A549 (cell line): ENCODE data around the gene GLYAT. TPM values are rescaled to one million over a fixed set of nuclear protein-coding genes. Genes with fewer than 3 reads are reported as not detected.

Source experiments
- ATAC-seq, 2 experiments: fragments of 200-7000 bp in 1 of 2; fragments of >200 bp in 1 of 2; cut with Nextera tagmentation in 1 of 2; cut with Tn5 transposase in 1 of 2; 3 replicates each; pipeline versions ENCODE4 v1.8.0 to v1.9.1; 2018 to 2020; ENCODE audit warnings: mild to moderate bottlenecking in 1 of 2, moderate library complexity in 1 of 2
- CTCF ChIA-PET: fragments of 300-600 bp; sonication (Branson Sonifier 250); formaldehyde crosslinking; extraction: SDS; loops from one replicate; lab custom pipeline; 2021; ENCODE audit warnings: antibody characterized with exemption, inconsistent platforms; lab: Yijun Ruan, JAX
- POLR2A ChIA-PET: fragments of 350-600 bp; formaldehyde crosslinking; extraction: SDS; loops from one replicate; lab custom pipeline; 2021; ENCODE audit warnings: antibody characterized with exemption, inconsistent platforms; lab: Yijun Ruan, JAX
- DNase-seq, 2 experiments: peaks; one replicate each; pipeline versions ENCODE4 v3.0.0 to v3.0.0-alpha.2; 2011 to 2016; ENCODE audit warnings: low read depth in 1 of 2, low spot score in 1 of 2
- FAIRE-seq: peaks from 2 replicates; lab custom pipeline; 2011; peaks lifted over from hg19 to GRCh38; lab: Jason Lieb, UNC
- H3K27ac ChIP-seq, 2 experiments: fragments of >200 bp; sonication (Bioruptor Twin); formaldehyde crosslinking; 3 replicates each; pipeline ENCODE4 v1.5.1; 2016 to 2017
- H3K4me1 ChIP-seq: fragments of >200 bp; sonication (Bioruptor Twin); formaldehyde crosslinking; 3 replicates; pipeline ENCODE4 v1.6.1; 2016
- H3K4me2 ChIP-seq: fragments of >200 bp; sonication (Bioruptor Twin); formaldehyde crosslinking; 3 replicates; pipeline ENCODE4 v1.6.1; 2016
- H3K4me3 ChIP-seq: fragments of >200 bp; sonication (Bioruptor Twin); formaldehyde crosslinking; 3 replicates; pipeline ENCODE4 v1.5.1; 2016
- H3K9me3 ChIP-seq: fragments of >200 bp; sonication (Bioruptor Twin); formaldehyde crosslinking; 3 replicates; pipeline ENCODE4 v1.6.1; 2016
- BHLHE40 ChIP-seq: IDR thresholded peaks from 2 replicates; pipeline ENCODE4 v1.6.1; 2012; ENCODE audit warnings: low read depth, low read length, inconsistent platforms
- CHD2 ChIP-seq: fragments of 150-350 bp; IDR thresholded peaks from 2 replicates; pipeline ENCODE4 v1.6.1; 2014; ENCODE audit warnings: low read length; ENCODE audit not compliant: partially characterized antibody
- FOXS1 ChIP-seq: fragments of 250-450 bp; sonication (Bioruptor Pico); IDR thresholded peaks from 2 replicates; pipeline ENCODE4 v1.5.0; 2020; ENCODE audit warnings: mild to moderate bottlenecking, moderate library complexity
- HOXB13 ChIP-seq: fragments of 250-450 bp; sonication (Bioruptor Pico); IDR thresholded peaks from 2 replicates; pipeline ENCODE4 v1.5.0; 2020; ENCODE audit warnings: low read depth, mild to moderate bottlenecking, moderate library complexity
- JUN ChIP-seq, 2 experiments: fragments of >200 bp; sonication (Bioruptor Twin); formaldehyde crosslinking; IDR thresholded peaks; 2 replicates in 1 of 2; 3 replicates in 1 of 2; pipeline ENCODE4 v1.6.1; 2016 to 2017
- KDM1A ChIP-seq: fragments of 200-600 bp; sonication (generic); IDR thresholded peaks from 2 replicates; pipeline ENCODE4 v1.6.1; 2016; ENCODE audit warnings: low read depth, mild to moderate bottlenecking
- MAFK ChIP-seq: fragments of 450-650 bp; IDR thresholded peaks from 2 replicates; pipeline ENCODE4 v1.6.1; 2014; ENCODE audit not compliant: partially characterized antibody
- MAX ChIP-seq: IDR thresholded peaks from 2 replicates; pipeline ENCODE4 v1.6.1; 2012
- MAZ ChIP-seq: fragments of 150-350 bp; IDR thresholded peaks from 2 replicates; pipeline ENCODE4 v1.6.1; 2014; ENCODE audit warnings: antibody characterized with exemption, low read depth, low read length, borderline replicate concordance
- NPAS2 ChIP-seq: fragments of 250-450 bp; sonication (Bioruptor Pico); IDR thresholded peaks from 2 replicates; pipeline ENCODE4 v1.8.0; 2022; ENCODE audit warnings: mild to moderate bottlenecking, moderate library complexity, borderline replicate concordance
- PBX3 ChIP-seq: IDR thresholded peaks from 2 replicates; pipeline ENCODE4 v1.6.1; 2012
- POLR2AphosphoS2 ChIP-seq: conservative IDR thresholded peaks from 2 replicates; pipeline ENCODE4 v1.6.1; 2012; ENCODE audit warnings: low read length, improper control_type of control experiment, inconsistent platforms
- RAD21 ChIP-seq, 2 experiments: fragments of >200 bp in 1 of 2; sonication (Bioruptor Twin) in 1 of 2; formaldehyde crosslinking in 1 of 2; IDR thresholded peaks in 1 of 2; conservative IDR thresholded peaks in 1 of 2; 2 replicates in 1 of 2; 3 replicates in 1 of 2; pipeline ENCODE4 v1.6.1; 2012 to 2018; ENCODE audit warnings: inconsistent platforms in 1 of 2
- REST ChIP-seq: fragments of 200-600 bp; sonication (generic); IDR thresholded peaks from 2 replicates; pipeline ENCODE4 v1.6.1; 2016; ENCODE audit warnings: antibody characterized with exemption, mild to moderate bottlenecking, moderate library complexity
- SMC3 ChIP-seq: fragments of >200 bp; sonication (Bioruptor Twin); formaldehyde crosslinking; IDR thresholded peaks from 3 replicates; pipeline ENCODE4 v1.6.1; 2018; ENCODE audit warnings: inconsistent platforms
- ZC3H11A ChIP-seq: fragments of 450-650 bp; IDR thresholded peaks from 2 replicates; pipeline ENCODE4 v1.6.1; 2014; ENCODE audit warnings: antibody characterized with exemption, mild to moderate bottlenecking
- WGBS: methylation state at CpG from one replicate; pipeline ENCODE4 v1.1.6; 2017; ENCODE audit errors: missing lambda C conversion rate; 5-methylcytosine and 5-hydroxymethylcytosine counted together
- polyA plus RNA-seq, 4 experiments: library from polyadenylated mRNA; depleted of rRNA in 3 of 4; stranded (reverse); fragments of >200 nt; fragmentation: RNase III in 1 of 4; extraction: RNeasy Plus Mini Kit Qiagen cat#74134 plus additional on column Dnase treatment in 1 of 4; gene quantifications; 2 replicates in 3 of 4; 3 replicates in 1 of 4; pipeline ENCODE4 v1.2.3, GENCODE V29; 2011 to 2017
- TF ChIP-seq, protein P1 (sequence below): fragments of >200 bp; sonication (Bioruptor Twin); formaldehyde crosslinking; IDR thresholded peaks from 3 replicates; pipeline ENCODE4 v1.5.1; 2016
- TF ChIP-seq, protein P2 (sequence below): IDR thresholded peaks from 2 replicates; pipeline ENCODE4 v1.6.1; 2012; ENCODE audit warnings: low read depth, borderline replicate concordance
- TF ChIP-seq, protein P3 (sequence below): fragments of >200 bp; sonication (Bioruptor Twin); formaldehyde crosslinking; IDR thresholded peaks from 2 replicates; pipeline ENCODE4 v1.6.1; 2016

GLYAT gene
- polyA plus RNA-seq, 2 of the 4 experiments (the other 2 are of a cell fraction): not detected

GRCh38 chr11:58675334-58676155 is 56.2 kb downstream of the GLYAT start:
- POLR2A ChIA-PET: no interaction called here
- H3K9me3 ChIP-seq: no peaks in the 10 kb centered on the region
- peak; percentile 60 to 75 for DNase-seq
- TF ChIP-seq CHD2: no peak
- no peak for TF ChIP-seq ZC3H11A
- peak; percentile 72 for TF ChIP-seq SMC3
- TF ChIP-seq, protein P1, sequence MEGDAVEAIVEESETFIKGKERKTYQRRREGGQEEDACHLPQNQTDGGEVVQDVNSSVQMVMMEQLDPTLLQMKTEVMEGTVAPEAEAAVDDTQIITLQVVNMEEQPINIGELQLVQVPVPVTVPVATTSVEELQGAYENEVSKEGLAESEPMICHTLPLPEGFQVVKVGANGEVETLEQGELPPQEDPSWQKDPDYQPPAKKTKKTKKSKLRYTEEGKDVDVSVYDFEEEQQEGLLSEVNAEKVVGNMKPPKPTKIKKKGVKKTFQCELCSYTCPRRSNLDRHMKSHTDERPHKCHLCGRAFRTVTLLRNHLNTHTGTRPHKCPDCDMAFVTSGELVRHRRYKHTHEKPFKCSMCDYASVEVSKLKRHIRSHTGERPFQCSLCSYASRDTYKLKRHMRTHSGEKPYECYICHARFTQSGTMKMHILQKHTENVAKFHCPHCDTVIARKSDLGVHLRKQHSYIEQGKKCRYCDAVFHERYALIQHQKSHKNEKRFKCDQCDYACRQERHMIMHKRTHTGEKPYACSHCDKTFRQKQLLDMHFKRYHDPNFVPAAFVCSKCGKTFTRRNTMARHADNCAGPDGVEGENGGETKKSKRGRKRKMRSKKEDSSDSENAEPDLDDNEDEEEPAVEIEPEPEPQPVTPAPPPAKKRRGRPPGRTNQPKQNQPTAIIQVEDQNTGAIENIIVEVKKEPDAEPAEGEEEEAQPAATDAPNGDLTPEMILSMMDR: peak; percentile 88
- peak; percentile 59 to 71 for TF ChIP-seq RAD21 (conservative IDR thresholded peaks at IDR 0.05 in 1 of 2, IDR thresholded peaks at IDR 0.05 in 1 of 2)
- TF ChIP-seq, all 56 proteins: peak for 3
- H3K4me2 ChIP-seq: peak overlapping the region; percentile 53; the same call in 2 of the 3 replicates
- FAIRE-seq (peak; percentile 68), ATAC-seq (peak; percentile 96 to 99)
- 0 out of 3 replicates have a peak, but pooled peaks cover 3% of the 10 kb centered on the region for H3K4me1 ChIP-seq
- no peak overlapping the region for H3K27ac ChIP-seq
- CTCF ChIA-PET: interaction anchor here (0.7 to 2.2 kb wide), 5 partner anchors 10 to 38 kb away, joined by 3 to 8 read pairs (median 3); no protein-coding TSS in a partner anchor
- no peak overlapping the region for H3K4me3 ChIP-seq
- 24% methylated on average over 13 of the region's 13 CpGs for WGBS

DNA sequence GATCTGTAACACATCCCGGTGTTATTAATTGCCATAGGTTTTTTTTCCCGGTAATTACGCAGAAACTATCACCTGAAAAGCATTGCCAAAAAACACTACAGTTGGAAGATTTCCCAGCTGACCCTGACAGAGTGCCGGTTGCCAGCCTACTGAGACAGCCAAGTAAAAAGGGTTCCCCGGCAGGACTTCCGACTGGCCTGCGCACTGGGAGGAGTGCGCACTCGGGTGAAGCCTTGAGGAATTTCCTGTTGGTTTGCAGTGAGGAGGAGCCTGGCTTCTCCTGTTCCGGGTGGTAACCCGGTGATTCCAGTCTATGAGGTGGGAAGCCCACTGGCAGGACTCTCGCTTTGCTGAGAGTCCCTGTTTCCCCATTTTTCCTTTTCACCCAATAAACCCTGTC is 57.1 kb downstream of the GLYAT start:
- Histone ChIP-seq H3K4me2 (no peak overlapping the region), H3K27ac (no peak overlapping the region), H3K4me3 (no peak overlapping the region), H3K9me3 (no peaks in the 10 kb centered on the region), H3K4me1 (0 out of 3 replicates have a peak, but pooled peaks cover 3% of the 10 kb centered on the region)
- peak in 1 of 2 experiments; percentile 24; a peak in 2 of 6 replicates for ATAC-seq
- no peak for DNase-seq
- FAIRE-seq: no peak
- 57% methylated on average over 12 of the region's 12 CpGs for WGBS
- TF ChIP-seq MAX (no peak), MAZ (no peak), FOXS1 (CRISPR knock-in tag) (no peak), REST (no peak), KDM1A (no peak), POLR2AphosphoS2 (no peak), JUN (IDR thresholded peaks at IDR 0.05) (no peak), HOXB13 (no peak), NPAS2 (CRISPR knock-in tag) (no peak), BHLHE40 (no peak), RAD21 (conservative IDR thresholded peaks at IDR 0.05 in 1 of 2, IDR thresholded peaks at IDR 0.05 in 1 of 2) (no peak), PBX3 (no peak), MAFK (no peak)
- TF ChIP-seq, protein P2, sequence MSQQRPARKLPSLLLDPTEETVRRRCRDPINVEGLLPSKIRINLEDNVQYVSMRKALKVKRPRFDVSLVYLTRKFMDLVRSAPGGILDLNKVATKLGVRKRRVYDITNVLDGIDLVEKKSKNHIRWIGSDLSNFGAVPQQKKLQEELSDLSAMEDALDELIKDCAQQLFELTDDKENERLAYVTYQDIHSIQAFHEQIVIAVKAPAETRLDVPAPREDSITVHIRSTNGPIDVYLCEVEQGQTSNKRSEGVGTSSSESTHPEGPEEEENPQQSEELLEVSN: no peak
- TF ChIP-seq, protein P3, sequence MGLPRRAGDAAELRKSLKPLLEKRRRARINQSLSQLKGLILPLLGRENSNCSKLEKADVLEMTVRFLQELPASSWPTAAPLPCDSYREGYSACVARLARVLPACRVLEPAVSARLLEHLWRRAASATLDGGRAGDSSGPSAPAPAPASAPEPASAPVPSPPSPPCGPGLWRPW: no peak
- ChIA-PET CTCF (interaction anchor here (0.7 to 1.2 kb wide), 4 partner anchors 11 to 37 kb away, joined by 3 to 4 read pairs (median 3); no protein-coding TSS in a partner anchor), POLR2A (no interaction called here)
